ENCODE results near the gene HRH1. TPM values are rescaled to one million over a fixed set of nuclear protein-coding genes. Genes with fewer than 3 reads are reported as not detected.

Gene HRH1
- total and polyA plus RNA-seq, 4 donors, result 2.3 to 8.3 (median 4.6) TPM

DNA sequence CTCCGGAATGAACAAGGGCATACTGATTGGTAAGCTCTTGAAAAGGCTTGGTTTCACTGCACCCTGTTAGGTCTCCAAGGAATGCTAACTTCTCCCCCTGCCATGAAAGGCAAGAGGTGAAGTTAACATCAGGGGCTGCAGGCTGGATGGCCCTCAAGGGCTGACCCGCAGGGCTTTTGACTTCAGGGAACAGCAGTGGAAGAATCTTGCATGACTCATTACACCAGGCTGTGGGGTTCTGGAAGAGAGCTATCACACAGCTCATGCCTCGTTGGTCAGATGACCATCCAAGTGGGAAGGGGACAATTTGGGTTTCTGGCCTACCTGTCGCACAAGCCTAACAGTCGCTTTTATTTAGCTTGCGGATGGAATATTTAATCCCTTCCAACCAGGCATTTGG is 94.3 kb downstream of the HRH1 start:
- DNase-seq (no peak), ATAC-seq (ENCODE audit: insufficient read depth, low FRiP score) (no peak)
- Histone ChIP-seq H3K9me3 (ENCODE audit: control insufficient read depth in 4 of 4, insufficient read depth in 3 of 4, low read length in 3 of 4) (no peaks in the 10 kb centered on the region), H3K36me3 (ENCODE audit: control insufficient read depth in 4 of 4, insufficient read depth in 4 of 4, low read length in 4 of 4) (no peaks in the 10 kb centered on the region), H3K27ac (ENCODE audit: low read depth in 1 of 2, low read length in 1 of 2) (no peak overlapping the region), H3K27me3 (ENCODE audit: control insufficient read depth in 3 of 3, insufficient read depth in 3 of 3, low read length in 2 of 3) (peaks cover 0 to 6% (median 0%) of the 10 kb centered on the region in 3 donors), H3K4me1 (ENCODE audit: control insufficient read depth in 5 of 5, insufficient read depth in 5 of 5, low read length in 5 of 5) (no peaks in the 10 kb centered on the region), H3K4me3 (no peak overlapping the region), H3K9ac (ENCODE audit: insufficient read depth in 1 of 2, low read length in 2 of 2) (no peak overlapping the region)
- 95 to 96% methylated on average over 6 of the region's 6 CpGs for WGBS, 2 donors
- TF ChIP-seq, protein P1, sequence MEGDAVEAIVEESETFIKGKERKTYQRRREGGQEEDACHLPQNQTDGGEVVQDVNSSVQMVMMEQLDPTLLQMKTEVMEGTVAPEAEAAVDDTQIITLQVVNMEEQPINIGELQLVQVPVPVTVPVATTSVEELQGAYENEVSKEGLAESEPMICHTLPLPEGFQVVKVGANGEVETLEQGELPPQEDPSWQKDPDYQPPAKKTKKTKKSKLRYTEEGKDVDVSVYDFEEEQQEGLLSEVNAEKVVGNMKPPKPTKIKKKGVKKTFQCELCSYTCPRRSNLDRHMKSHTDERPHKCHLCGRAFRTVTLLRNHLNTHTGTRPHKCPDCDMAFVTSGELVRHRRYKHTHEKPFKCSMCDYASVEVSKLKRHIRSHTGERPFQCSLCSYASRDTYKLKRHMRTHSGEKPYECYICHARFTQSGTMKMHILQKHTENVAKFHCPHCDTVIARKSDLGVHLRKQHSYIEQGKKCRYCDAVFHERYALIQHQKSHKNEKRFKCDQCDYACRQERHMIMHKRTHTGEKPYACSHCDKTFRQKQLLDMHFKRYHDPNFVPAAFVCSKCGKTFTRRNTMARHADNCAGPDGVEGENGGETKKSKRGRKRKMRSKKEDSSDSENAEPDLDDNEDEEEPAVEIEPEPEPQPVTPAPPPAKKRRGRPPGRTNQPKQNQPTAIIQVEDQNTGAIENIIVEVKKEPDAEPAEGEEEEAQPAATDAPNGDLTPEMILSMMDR (IDR thresholded peaks at IDR 0.05; ENCODE audit: control extremely low read depth, extremely low read depth), result no peak

- TF ChIP-seq, protein P1 (IDR thresholded peaks at IDR 0.05; ENCODE audit: control extremely low read depth, extremely low read depth), result no peak
- H3K9ac ChIP-seq (ENCODE audit: insufficient read depth in 1 of 2, low read length in 2 of 2), result no peak overlapping the region
- H3K4me1 ChIP-seq (ENCODE audit: control insufficient read depth in 5 of 5, insufficient read depth in 5 of 5, low read length in 5 of 5), result no peaks in the 10 kb centered on the region
- DNase-seq (no peak), ATAC-seq (ENCODE audit: insufficient read depth, low FRiP score) (no peak)
- 70 to 82% methylated on average over 10 of the region's 10 CpGs for WGBS, 2 donors
- H3K27ac ChIP-seq (ENCODE audit: low read depth in 1 of 2, low read length in 1 of 2), result no peak overlapping the region
- H3K27me3 ChIP-seq (ENCODE audit: control insufficient read depth in 3 of 3, insufficient read depth in 3 of 3, low read length in 2 of 3), result peaks cover 0 to 4% (median 0%) of the 10 kb centered on the region in 3 donors
- H3K9me3 ChIP-seq (ENCODE audit: control insufficient read depth in 4 of 4, insufficient read depth in 3 of 4, low read length in 3 of 4), result no peaks in the 10 kb centered on the region
- no peaks in the 10 kb centered on the region for H3K36me3 ChIP-seq (ENCODE audit: control insufficient read depth in 4 of 4, insufficient read depth in 4 of 4, low read length in 4 of 4)
- no peak overlapping the region for H3K4me3 ChIP-seq
Measured at GRCh38 chr3:11250902-11251806, 96.9 kb downstream of the HRH1 start.

- no peak overlapping the region for H3K9ac ChIP-seq (ENCODE audit: insufficient read depth in 1 of 2, low read length in 2 of 2)
- H3K4me1 ChIP-seq (ENCODE audit: control insufficient read depth in 5 of 5, insufficient read depth in 5 of 5, low read length in 5 of 5), result no peaks in the 10 kb centered on the region
- TF ChIP-seq, protein P1 (IDR thresholded peaks at IDR 0.05; ENCODE audit: control extremely low read depth, extremely low read depth), result no peak
- H3K36me3 ChIP-seq (ENCODE audit: control insufficient read depth in 4 of 4, insufficient read depth in 4 of 4, low read length in 4 of 4), result no peaks in the 10 kb centered on the region
- ATAC-seq (ENCODE audit: insufficient read depth, low FRiP score) (no peak), DNase-seq (no peak)
- no peak overlapping the region for H3K4me3 ChIP-seq
- no peak overlapping the region for H3K27ac ChIP-seq (ENCODE audit: low read depth in 1 of 2, low read length in 1 of 2)
- peaks cover 0 to 4% (median 0%) of the 10 kb centered on the region in 3 donors for H3K27me3 ChIP-seq (ENCODE audit: control insufficient read depth in 3 of 3, insufficient read depth in 3 of 3, low read length in 2 of 3)
- H3K9me3 ChIP-seq (ENCODE audit: control insufficient read depth in 4 of 4, insufficient read depth in 3 of 4, low read length in 3 of 4), result no peaks in the 10 kb centered on the region
- WGBS, 2 donors, result 73 to 86% methylated on average over 6 of the region's 6 CpGs
Measured at GRCh38 chr3:11251807-11252176, 97.5 kb downstream of the HRH1 start.
